K562 (cell line): ENCODE results near the gene ATP6V0C.

Source experiments
- CREB1 ChIP-seq, 2 experiments: sonication (generic) in 1 of 2; formaldehyde crosslinking in 1 of 2; IDR thresholded peaks; 2 replicates each; pipeline versions ENCODE4 v1.6.1 to v1.8.0; 2012 to 2022; ENCODE audit warnings: inconsistent platforms in 1 of 2, mild to moderate bottlenecking in 1 of 2, missing genetic modification reagents in 1 of 2, moderate library complexity in 1 of 2
- CTCF ChIP-seq, 3 experiments: IDR thresholded peaks in 2 of 3; conservative IDR thresholded peaks in 1 of 3; 2 replicates each; pipeline ENCODE4 v1.5.1; 2011 to 2012; ENCODE audit warnings: low read length in 3 of 3, mild to moderate bottlenecking in 3 of 3, control low read depth in 2 of 3, improper control_type of control experiment in 1 of 3, inconsistent platforms in 1 of 3, low read depth in 1 of 3, mixed read lengths in 1 of 3, moderate library complexity in 1 of 3; ENCODE audit not compliant: insufficient read depth in 2 of 3
- GABPB1 ChIP-seq: sonication (generic); formaldehyde crosslinking; IDR thresholded peaks from 2 replicates; pipeline ENCODE4 v1.8.0; 2022; ENCODE audit warnings: mild to moderate bottlenecking, missing genetic modification reagents
- MAZ ChIP-seq, 2 experiments: fragments of 450-650 bp in 1 of 2; sonication (generic) in 1 of 2; formaldehyde crosslinking; IDR thresholded peaks in 1 of 2; conservative IDR thresholded peaks in 1 of 2; 2 replicates each; pipeline versions ENCODE4 v1.4.0 to v1.5.0; 2020; ENCODE audit warnings: mild to moderate bottlenecking in 1 of 2, missing genetic modification reagents in 1 of 2
- MCM2 ChIP-seq: fragments of 450-650 bp; IDR thresholded peaks from 2 replicates; pipeline ENCODE4 v1.6.1; 2017; ENCODE audit warnings: low read depth, mild to moderate bottlenecking
- MXI1 ChIP-seq: IDR thresholded peaks from 2 replicates; pipeline ENCODE4 v1.6.1; 2011; ENCODE audit warnings: low read depth, mild to moderate bottlenecking, improper control_type of control experiment, low read length
- NBN ChIP-seq: fragments of 450-650 bp; IDR thresholded peaks from 2 replicates; pipeline ENCODE4 v1.6.1; 2016; ENCODE audit warnings: low read depth, mild to moderate bottlenecking
- NR4A1 ChIP-seq, 2 experiments: fragments of 250-450 bp in 1 of 2; fragments of 450-650 bp in 1 of 2; sonication (Bioruptor Pico) in 1 of 2; IDR thresholded peaks; 2 replicates each; pipeline versions ENCODE4 v1.4.0 to v1.6.1; 2016 to 2020; ENCODE audit warnings: mild to moderate bottlenecking in 2 of 2, missing compliant biosample characterization in 1 of 2, missing genetic modification characterization in 1 of 2, moderate library complexity in 1 of 2
- POLR2A ChIP-seq: fragments of 450-650 bp; conservative IDR thresholded peaks from 2 replicates; pipeline ENCODE4 v1.6.1; 2016
- POLR2AphosphoS5 ChIP-seq: IDR thresholded peaks from 2 replicates; pipeline ENCODE4 v1.6.1; 2011; ENCODE audit warnings: mild to moderate bottlenecking, low read depth, low read length, moderate library complexity; ENCODE audit not compliant: control insufficient read depth, insufficient read depth
- RBM17 ChIP-seq: fragments of 200-400 bp; formaldehyde crosslinking; IDR thresholded peaks from 2 replicates; pipeline ENCODE4 v1.6.1; 2017; ENCODE audit warnings: low read depth, mild to moderate bottlenecking, low read length, borderline replicate concordance
- SRF ChIP-seq, 2 experiments: fragments of 250-450, 450-650 bp in 1 of 2; sonication (Bioruptor Pico) in 1 of 2; sonication (generic) in 1 of 2; formaldehyde crosslinking; IDR thresholded peaks; 2 replicates each; pipeline versions ENCODE4 v1.5.0 to v1.5.1; 2020 to 2022; ENCODE audit warnings: mild to moderate bottlenecking in 1 of 2, missing genetic modification reagents in 1 of 2
- TBP ChIP-seq: optimal IDR thresholded peaks from 2 replicates; pipeline ENCODE3; 2011; ENCODE audit warnings: low read depth, low read length, improper control_type of control experiment
- ZNF76 ChIP-seq: fragments of 250-450 bp; sonication (Bioruptor Pico); IDR thresholded peaks from 2 replicates; pipeline ENCODE4 v1.4.0; 2020; ENCODE audit warnings: mild to moderate bottlenecking, moderate library complexity, borderline replicate concordance

- TF ChIP-seq CTCF (IDR thresholded peaks at IDR 0.05 in 2 of 3, conservative IDR thresholded peaks at IDR 0.05 in 1 of 3; ENCODE audit: insufficient read depth in 2 of 3, low read depth in 1 of 3, low read length in 3 of 3) (no peak), RBM17 (no peak), NBN (no peak), POLR2A (no peak), MXI1 (no peak), GABPB1 (CRISPR knock-in tag) (no peak), CREB1 (IDR thresholded peaks at IDR 0.05) (no peak), CREB1 (CRISPR knock-in tag; IDR thresholded peaks at IDR 0.05) (no peak), POLR2AphosphoS5 (no peak), SRF (CRISPR knock-in tag; IDR thresholded peaks at IDR 0.05) (no peak), MCM2 (no peak), ZNF76 (no peak), TBP (no peak), MAZ (CRISPR knock-in tag; conservative IDR thresholded peaks at IDR 0.05 in 1 of 2, IDR thresholded peaks at IDR 0.05 in 1 of 2) (no peak), NR4A1 (CRISPR knock-in tag; IDR thresholded peaks at IDR 0.05) (no peak), NR4A1 (tag; IDR thresholded peaks at IDR 0.05) (no peak)
Measured at GRCh38 chr16:2497695-2498484, 15.9 kb upstream of the ATP6V0C start.
